ENCODE measurements around the gene PATZ1.

The PATZ1 gene

DNA sequence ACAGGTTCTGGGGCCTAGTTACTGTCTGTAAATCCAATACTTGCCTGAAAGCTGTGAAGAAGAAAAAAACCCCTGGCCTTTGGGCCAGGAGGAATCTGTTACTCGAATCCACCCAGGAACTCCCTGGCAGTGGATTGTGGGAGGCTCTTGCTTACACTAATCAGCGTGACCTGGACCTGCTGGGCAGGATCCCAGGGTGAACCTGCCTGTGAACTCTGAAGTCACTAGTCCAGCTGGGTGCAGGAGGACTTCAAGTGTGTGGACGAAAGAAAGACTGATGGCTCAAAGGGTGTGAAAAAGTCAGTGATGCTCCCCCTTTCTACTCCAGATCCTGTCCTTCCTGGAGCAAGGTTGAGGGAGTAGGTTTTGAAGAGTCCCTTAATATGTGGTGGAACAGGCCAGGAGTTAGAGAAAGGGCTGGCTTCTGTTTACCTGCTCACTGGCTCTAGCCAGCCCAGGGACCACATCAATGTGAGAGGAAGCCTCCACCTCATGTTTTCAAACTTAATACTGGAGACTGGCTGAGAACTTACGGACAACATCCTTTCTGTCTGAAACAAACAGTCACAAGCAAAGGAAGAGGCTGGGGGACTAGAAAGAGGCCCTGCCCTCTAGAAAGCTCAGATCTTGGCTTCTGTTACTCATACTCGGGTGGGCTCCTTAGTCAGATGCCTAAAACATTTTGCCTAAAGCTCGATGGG, 67.4 kb downstream of the PATZ1 start:
- no peak overlapping the region for H3K4me3 ChIP-seq (ENCODE audit: low read length)
- no peak for DNase-seq (ENCODE audit: low read depth)
- TF ChIP-seq, protein P1, sequence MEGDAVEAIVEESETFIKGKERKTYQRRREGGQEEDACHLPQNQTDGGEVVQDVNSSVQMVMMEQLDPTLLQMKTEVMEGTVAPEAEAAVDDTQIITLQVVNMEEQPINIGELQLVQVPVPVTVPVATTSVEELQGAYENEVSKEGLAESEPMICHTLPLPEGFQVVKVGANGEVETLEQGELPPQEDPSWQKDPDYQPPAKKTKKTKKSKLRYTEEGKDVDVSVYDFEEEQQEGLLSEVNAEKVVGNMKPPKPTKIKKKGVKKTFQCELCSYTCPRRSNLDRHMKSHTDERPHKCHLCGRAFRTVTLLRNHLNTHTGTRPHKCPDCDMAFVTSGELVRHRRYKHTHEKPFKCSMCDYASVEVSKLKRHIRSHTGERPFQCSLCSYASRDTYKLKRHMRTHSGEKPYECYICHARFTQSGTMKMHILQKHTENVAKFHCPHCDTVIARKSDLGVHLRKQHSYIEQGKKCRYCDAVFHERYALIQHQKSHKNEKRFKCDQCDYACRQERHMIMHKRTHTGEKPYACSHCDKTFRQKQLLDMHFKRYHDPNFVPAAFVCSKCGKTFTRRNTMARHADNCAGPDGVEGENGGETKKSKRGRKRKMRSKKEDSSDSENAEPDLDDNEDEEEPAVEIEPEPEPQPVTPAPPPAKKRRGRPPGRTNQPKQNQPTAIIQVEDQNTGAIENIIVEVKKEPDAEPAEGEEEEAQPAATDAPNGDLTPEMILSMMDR (conservative IDR thresholded peaks at IDR 0.05; ENCODE audit: low read length): no peak

DNA sequence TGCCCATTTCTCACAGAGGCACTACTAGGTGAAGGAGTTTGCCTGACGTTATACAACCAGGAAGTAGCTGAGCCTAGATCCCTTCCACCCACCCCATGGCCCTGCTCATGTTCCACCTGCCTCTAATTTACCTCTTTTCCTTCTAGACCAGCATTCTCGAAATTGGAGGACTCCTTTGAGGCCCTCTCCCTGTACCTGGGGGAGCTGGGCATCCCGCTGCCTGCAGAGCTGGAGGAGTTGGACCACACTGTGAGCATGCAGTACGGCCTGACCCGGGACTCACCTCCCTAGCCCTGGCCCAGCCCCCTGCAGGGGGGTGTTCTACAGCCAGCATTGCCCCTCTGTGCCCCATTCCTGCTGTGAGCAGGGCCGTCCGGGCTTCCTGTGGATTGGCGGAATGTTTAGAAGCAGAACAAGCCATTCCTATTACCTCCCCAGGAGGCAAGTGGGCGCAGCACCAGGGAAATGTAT, 68.0 kb downstream of the PATZ1 start:
- no peak overlapping the region for H3K4me3 ChIP-seq (ENCODE audit: low read length)
- TF ChIP-seq, protein P1 (conservative IDR thresholded peaks at IDR 0.05; ENCODE audit: low read length): no peak
- no peak for DNase-seq (ENCODE audit: low read depth)

DNA sequence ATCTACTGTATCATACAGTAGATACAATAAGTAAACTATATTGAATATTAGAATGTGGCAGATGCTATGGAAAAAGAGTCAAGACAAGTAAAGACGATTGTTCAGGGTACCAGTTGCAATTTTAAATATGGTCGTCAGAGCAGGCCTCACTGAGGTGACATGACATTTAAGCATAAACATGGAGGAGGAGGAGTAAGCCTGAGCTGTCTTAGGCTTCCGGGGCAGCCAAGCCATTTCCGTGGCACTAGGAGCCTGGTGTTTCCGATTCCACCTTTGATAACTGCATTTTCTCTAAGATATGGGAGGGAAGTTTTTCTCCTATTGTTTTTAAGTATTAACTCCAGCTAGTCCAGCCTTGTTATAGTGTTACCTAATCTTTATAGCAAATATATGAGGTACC, 68.4 kb downstream of the PATZ1 start:
- H3K4me3 ChIP-seq (ENCODE audit: low read length): no peak overlapping the region
- DNase-seq (ENCODE audit: low read depth): no peak
- TF ChIP-seq, protein P1 (conservative IDR thresholded peaks at IDR 0.05; ENCODE audit: low read length): no peak

DNA sequence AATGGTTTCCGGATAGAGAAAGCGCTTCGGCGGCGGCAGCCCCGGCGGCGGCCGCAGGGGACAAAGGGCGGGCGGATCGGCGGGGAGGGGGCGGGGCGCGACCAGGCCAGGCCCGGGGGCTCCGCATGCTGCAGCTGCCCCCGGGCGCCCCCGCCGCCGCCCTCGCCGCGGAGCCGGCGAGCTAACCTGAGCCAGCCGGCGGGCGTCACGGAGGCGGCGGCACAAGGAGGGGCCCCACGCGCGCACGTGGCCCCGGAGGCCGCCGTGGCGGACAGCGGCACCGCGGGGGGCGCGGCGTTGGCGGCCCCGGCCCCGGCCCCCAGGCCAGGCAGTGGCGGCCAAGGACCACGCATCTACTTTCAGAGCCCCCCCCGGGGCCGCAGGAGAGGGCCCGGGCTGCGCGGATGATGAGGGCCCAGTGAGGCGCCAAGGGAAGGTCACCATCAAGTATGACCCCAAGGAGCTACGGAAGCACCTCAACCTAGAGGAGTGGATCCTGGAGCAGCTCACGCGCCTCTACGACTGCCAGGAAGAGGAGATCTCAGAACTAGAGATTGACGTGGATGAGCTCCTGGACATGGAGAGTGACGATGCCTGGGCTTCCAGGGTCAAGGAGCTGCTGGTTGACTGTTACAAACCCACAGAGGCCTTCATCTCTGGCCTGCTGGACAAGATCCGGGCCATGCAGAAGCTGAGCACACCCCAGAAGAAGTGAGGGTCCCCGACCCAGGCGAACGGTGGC, 69.5 kb downstream of the PATZ1 start:
- TF ChIP-seq, protein P1 (conservative IDR thresholded peaks at IDR 0.05; ENCODE audit: low read length): no peak
- no peak for DNase-seq (ENCODE audit: low read depth)
- H3K4me3 ChIP-seq (ENCODE audit: low read length): no peak overlapping the region
